22Rv1 (cell line): ENCODE data around the gene MPRIP.

Experiments
- CTCF ChIP-seq: fragments of 450-650 bp; IDR thresholded peaks from 2 replicates; pipeline ENCODE4 v1.5.1; 2017; ENCODE audit warnings: mild to moderate bottlenecking
- ZFX ChIP-seq: fragments of 450-650 bp; IDR thresholded peaks from 2 replicates; pipeline ENCODE4 v1.6.1; 2017; ENCODE audit warnings: antibody characterized with exemption, borderline replicate concordance

DNA sequence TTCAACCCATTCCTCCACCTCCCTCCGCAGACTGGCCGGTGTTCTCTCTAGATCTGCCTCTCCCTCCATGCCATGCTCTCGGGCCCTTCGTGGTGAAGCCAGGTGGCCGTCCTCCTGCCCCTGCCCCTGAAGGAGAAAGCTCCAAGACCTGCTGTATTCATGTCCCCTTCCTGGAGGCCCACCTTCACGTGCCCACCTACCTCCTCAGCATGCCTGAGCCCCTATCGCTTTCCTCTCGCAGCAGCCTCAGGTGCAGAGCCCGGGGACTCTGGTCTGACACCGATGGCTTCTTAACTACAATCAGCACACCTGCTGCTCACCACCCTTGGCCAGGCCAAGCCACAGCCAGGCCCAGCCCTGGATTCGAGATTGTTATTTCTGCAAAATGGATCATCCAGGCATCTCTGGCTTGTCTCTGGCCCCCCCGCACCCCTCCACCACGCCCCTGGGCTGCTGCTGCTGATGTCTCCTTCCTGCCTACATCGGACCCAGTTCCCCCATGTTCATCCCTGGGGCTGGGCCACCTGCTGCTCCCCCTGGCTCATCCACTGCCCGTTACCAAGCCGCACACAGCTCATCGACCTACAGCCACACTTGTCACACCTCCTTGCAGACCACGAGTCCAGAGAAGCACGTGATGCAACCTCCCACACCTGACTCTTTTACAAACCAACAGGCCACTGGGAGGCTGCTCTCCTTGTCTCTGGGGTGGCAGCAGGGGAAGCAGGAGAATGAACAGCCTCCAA, 37.8 kb upstream of the MPRIP start:
- TF ChIP-seq CTCF (no peak), ZFX (no peak)
